Measurements from ENCODE around the gene NDUFV2. TPM values are rescaled to one million over a fixed set of nuclear protein-coding genes. Genes with fewer than 3 reads are reported as not detected.
A peak's percentile ranks its signal among the peaks of the same experiment; 100 is the strongest.

Gene NDUFV2
- total RNA-seq, 1 experiment from 2014 or later = 194 TPM

GRCh38 chr18:9066817-9067306 is 35.6 kb upstream of the NDUFV2 start:
- Histone ChIP-seq H4K20me1 (ENCODE audit: insufficient read depth) (no peaks in the 10 kb centered on the region), H3K4me1 (ENCODE audit: control insufficient read depth in 1 of 2, insufficient read depth in 2 of 2, low read length in 2 of 2) (peaks cover 0 to 14% of the 10 kb centered on the region in 2 experiments; a peak in 2 of 4 replicates), H3K79me2 (ENCODE audit: insufficient read depth, low read length) (no peaks in the 10 kb centered on the region), H3K9me2 (ENCODE audit: insufficient read depth) (no peaks in the 10 kb centered on the region), H3K4me2 (ENCODE audit: low read length) (no peak overlapping the region), H3K9ac (ENCODE audit: low read length) (no peak overlapping the region), H3K27ac (ENCODE audit: low read depth, low read length) (no peak overlapping the region), H3K27me3 (ENCODE audit: insufficient read depth, low read length) (no peaks in the 10 kb centered on the region), H2AFZ (ENCODE audit: low read depth, low read length, poor library complexity, severe bottlenecking) (no peak overlapping the region), H3K4me3 (replicated peaks in 1 of 2; ENCODE audit: low read depth in 1 of 2, low read length in 2 of 2) (no peak overlapping the region), H3K36me3 (ENCODE audit: control insufficient read depth in 1 of 2, insufficient read depth in 2 of 2, low read length in 2 of 2) (no peaks in the 10 kb centered on the region), H3K9me3 (ENCODE audit: control insufficient read depth in 1 of 2, insufficient read depth in 1 of 2, low read depth in 1 of 2, low read length in 2 of 2) (no peaks in the 10 kb centered on the region)
- BruUV-seq (replicated peaks) = no TSS peak
- ChIA-PET CTCF (no interaction called here), RAD21 (ENCODE audit: low non-redundant PET in 1 of 2, low total read pairs in 2 of 2, uncharacterized antibody in 2 of 2, unreplicated experiment in 2 of 2) (no interaction called here), POLR2A (no interaction called here)
- TF ChIP-seq TCF7L2 (IDR thresholded peaks at IDR 0.05; ENCODE audit: borderline replicate concordance, extremely low read depth, insufficient read depth, insufficient read length) (no peak), FOSL1 (IDR thresholded peaks at IDR 0.05; ENCODE audit: low read depth) (no peak), CBX3 (IDR thresholded peaks at IDR 0.05; ENCODE audit: low read depth) (no peak), ATF3 (IDR thresholded peaks at IDR 0.05) (no peak), RAD21 (IDR thresholded peaks at IDR 0.05; ENCODE audit: low read depth) (no peak), EZH2phosphoT487 (IDR thresholded peaks at IDR 0.05; ENCODE audit: borderline replicate concordance) (no peak), SIN3A (IDR thresholded peaks at IDR 0.05; ENCODE audit: low read depth) (no peak)
- DNase-seq (ENCODE audit: low read depth, low spot score) (no peak), ATAC-seq (no peak)
- intact Hi-C loops (cut with micrococcal nuclease) = no loop called here

- Histone ChIP-seq H3K9me3 (ENCODE audit: control insufficient read depth in 1 of 2, insufficient read depth in 1 of 2, low read depth in 1 of 2, low read length in 2 of 2) (no peaks in the 10 kb centered on the region), H3K4me1 (ENCODE audit: control insufficient read depth in 1 of 2, insufficient read depth in 2 of 2, low read length in 2 of 2) (peaks cover 0 to 14% of the 10 kb centered on the region in 2 experiments; a peak in 2 of 4 replicates), H3K79me2 (ENCODE audit: insufficient read depth, low read length) (no peaks in the 10 kb centered on the region), H3K27ac (ENCODE audit: low read depth, low read length) (no peak overlapping the region), H3K9ac (ENCODE audit: low read length) (no peak overlapping the region), H3K4me3 (replicated peaks in 1 of 2; ENCODE audit: low read depth in 1 of 2, low read length in 2 of 2) (no peak overlapping the region), H3K27me3 (ENCODE audit: insufficient read depth, low read length) (no peaks in the 10 kb centered on the region), H3K36me3 (ENCODE audit: control insufficient read depth in 1 of 2, insufficient read depth in 2 of 2, low read length in 2 of 2) (no peaks in the 10 kb centered on the region), H3K4me2 (ENCODE audit: low read length) (no peak overlapping the region), H3K9me2 (ENCODE audit: insufficient read depth) (no peaks in the 10 kb centered on the region), H4K20me1 (ENCODE audit: insufficient read depth) (no peaks in the 10 kb centered on the region), H2AFZ (ENCODE audit: low read depth, low read length, poor library complexity, severe bottlenecking) (peak overlapping the region; percentile 11)
- POLR2A ChIA-PET = no interaction called here
- DNase-seq (ENCODE audit: low read depth, low spot score) = no peak
- RAD21 ChIA-PET (ENCODE audit: low non-redundant PET in 1 of 2, low total read pairs in 2 of 2, uncharacterized antibody in 2 of 2, unreplicated experiment in 2 of 2) = no interaction called here
- BruUV-seq (replicated peaks) = no TSS peak
- CTCF ChIA-PET = no interaction called here
- intact Hi-C loops (cut with micrococcal nuclease) = no loop called here
- TF ChIP-seq RAD21 (IDR thresholded peaks at IDR 0.05; ENCODE audit: low read depth) = no peak
- TF ChIP-seq POLR2A (IDR thresholded peaks at IDR 0.05; ENCODE audit: borderline replicate concordance, extremely low read depth, insufficient read depth, insufficient read length) = no peak
- no peak for TF ChIP-seq MAX (IDR thresholded peaks at IDR 0.05)
- no peak for TF ChIP-seq SP1 (IDR thresholded peaks at IDR 0.05; ENCODE audit: low read depth)
- TF ChIP-seq EZH2 (IDR thresholded peaks at IDR 0.05) = no peak
- no peak for TF ChIP-seq SRF (IDR thresholded peaks at IDR 0.05; ENCODE audit: low read depth)
- TF ChIP-seq CEBPB (IDR thresholded peaks at IDR 0.05; ENCODE audit: low read depth) = no peak
- TF ChIP-seq ATF3 (IDR thresholded peaks at IDR 0.05) = no peak
- no peak for TF ChIP-seq ELF1 (IDR thresholded peaks at IDR 0.05; ENCODE audit: borderline replicate concordance, low read depth)
- TF ChIP-seq TCF7L2 (IDR thresholded peaks at IDR 0.05; ENCODE audit: borderline replicate concordance, extremely low read depth, insufficient read depth, insufficient read length) = no peak
- TF ChIP-seq JUND (IDR thresholded peaks at IDR 0.05) = no peak
- TF ChIP-seq EGR1 (IDR thresholded peaks at IDR 0.05; ENCODE audit: low read depth) = no peak
- TF ChIP-seq SIN3A (IDR thresholded peaks at IDR 0.05; ENCODE audit: low read depth) = no peak
- TF ChIP-seq ZNF274 (IDR thresholded peaks at IDR 0.05; ENCODE audit: low read depth, low read length) = no peak
- no peak for TF ChIP-seq REST (IDR thresholded peaks at IDR 0.05; ENCODE audit: low read depth)
- no peak for ATAC-seq
Observed at GRCh38 chr18:9067823-9068222, 34.7 kb upstream of the NDUFV2 start.
